GM19239 (cell line): ENCODE measurements around the gene SCNN1B.
"Not testable (repeated sequence)": the region's sequence is repeated elsewhere in the genome, so short reads cannot be mapped to it uniquely, and the experiment has no call there.

ENCODE experiments used
- DNase-seq: peaks from one replicate; pipeline ENCODE4 v3.0.0; 2011; ENCODE audit warnings: low spot score; ENCODE audit not compliant: insufficient read length
- FAIRE-seq: peaks from 2 replicates; lab custom pipeline; 2011; peaks lifted over from hg19 to GRCh38; lab: Jason Lieb, UNC

SCNN1B gene

GRCh38 chr16:23398987-23399805, 97.1 kb downstream of the SCNN1B start:
- DNase-seq (no peak), FAIRE-seq (no peak)

GRCh38 chr16:23400447-23400846, 98.3 kb downstream of the SCNN1B start:
- not testable (repeated sequence) for FAIRE-seq, DNase-seq

GRCh38 chr16:23401139-23401538, 99.0 kb downstream of the SCNN1B start:
- FAIRE-seq = no peak

GRCh38 chr16:23402100-23402499, 100.0 kb downstream of the SCNN1B start:
- DNase-seq (no peak), FAIRE-seq (no peak)

More at GRCh38 chr16:23401139-23401538, 99.0 kb downstream of the SCNN1B start:
- no peak for DNase-seq

- FAIRE-seq = no peak
- no peak for DNase-seq
These were observed 101.4 kb downstream of the SCNN1B start for GRCh38 chr16:23403547-23403946.

- FAIRE-seq = no peak
These were observed 103.9 kb downstream of the SCNN1B start for GRCh38 chr16:23406024-23406423.

GRCh38 chr16:23406546-23407240, 104.6 kb downstream of the SCNN1B start:
- DNase-seq (no peak), FAIRE-seq (no peak)

More at GRCh38 chr16:23406024-23406423, 103.9 kb downstream of the SCNN1B start:
- no peak for DNase-seq

GRCh38 chr16:23407436-23408127, 105.5 kb downstream of the SCNN1B start:
- FAIRE-seq = no peak
- DNase-seq = no peak

- no peak for DNase-seq
- FAIRE-seq = no peak
These were observed 106.2 kb downstream of the SCNN1B start for GRCh38 chr16:23408242-23408822.

- FAIRE-seq (no peak), DNase-seq (no peak)
These were observed 106.8 kb downstream of the SCNN1B start for GRCh38 chr16:23408823-23409298.

- no peak for DNase-seq
- FAIRE-seq = no peak
These were observed 107.4 kb downstream of the SCNN1B start for GRCh38 chr16:23409522-23409921.

GRCh38 chr16:23410176-23410575, 108.1 kb downstream of the SCNN1B start:
- FAIRE-seq (no peak), DNase-seq (no peak)

- DNase-seq (no peak), FAIRE-seq (no peak)
These were observed 112.6 kb downstream of the SCNN1B start for GRCh38 chr16:23414731-23415130.

- FAIRE-seq (no peak), DNase-seq (no peak)
These were observed 114.7 kb downstream of the SCNN1B start for GRCh38 chr16:23416816-23417215.

GRCh38 chr16:23420011-23420410, 117.9 kb downstream of the SCNN1B start:
- no peak for DNase-seq
- FAIRE-seq = no peak

- FAIRE-seq = no peak
- no peak for DNase-seq
These were observed 121.5 kb downstream of the SCNN1B start for GRCh38 chr16:23423496-23424049.

- FAIRE-seq = no peak
- DNase-seq = no peak
These were observed 122.3 kb downstream of the SCNN1B start for GRCh38 chr16:23424292-23424958.

GRCh38 chr16:23428351-23428750, 126.2 kb downstream of the SCNN1B start:
- no peak for DNase-seq
- no peak for FAIRE-seq
